Stimulated activated CD4-positive, alpha-beta T cell treated with anti-CD3 and anti-CD28 coated beads, Interleukin-15, amount 100 ng/mL, for 24 hours (primary cell): ENCODE data around the gene SH3TC2.

ENCODE experiments used
- DNase-seq: peaks from one replicate; pipeline ENCODE4 v3.0.0-alpha.2; 2020

Gene SH3TC2

DNA sequence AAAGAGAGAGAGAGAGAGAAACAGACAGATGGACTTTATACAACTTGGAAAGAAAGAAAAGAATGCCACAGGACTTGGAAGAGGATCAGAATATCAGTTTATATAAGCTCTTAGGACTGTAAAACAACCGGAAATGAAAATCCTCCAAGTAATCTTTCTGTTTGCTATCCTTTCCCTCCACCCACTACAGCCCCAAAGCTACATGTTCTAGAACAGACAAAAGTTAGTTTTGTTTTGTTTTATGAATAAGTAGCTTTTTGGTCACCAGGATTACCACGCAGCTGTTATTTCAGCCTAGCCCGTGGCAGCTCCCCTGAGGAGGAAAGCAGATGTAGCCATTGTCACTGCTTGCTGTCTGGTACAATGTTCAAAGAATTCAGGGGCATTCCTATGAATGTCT is 66.6 kb downstream of the SH3TC2 start:
- DNase-seq: no peak

DNA sequence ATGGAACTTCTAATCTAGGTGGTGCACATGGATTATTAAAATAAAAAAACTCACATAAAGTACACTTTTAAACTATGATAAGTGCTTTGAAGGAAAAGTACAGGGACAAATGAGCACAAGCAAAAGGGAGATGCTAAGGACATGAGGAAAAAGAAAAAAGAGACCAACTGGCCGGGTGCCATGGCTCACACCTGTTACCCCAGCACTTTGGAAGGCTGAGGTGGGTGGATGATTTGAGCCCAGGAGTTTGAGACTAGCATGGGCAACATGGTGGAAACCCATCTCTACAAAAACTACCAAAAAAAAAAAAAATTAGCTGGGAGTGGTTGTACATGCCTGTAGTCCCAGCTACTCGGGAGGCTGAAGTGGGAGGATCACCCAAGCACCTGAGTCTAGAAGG is 67.1 kb downstream of the SH3TC2 start:
- DNase-seq: no peak

DNA sequence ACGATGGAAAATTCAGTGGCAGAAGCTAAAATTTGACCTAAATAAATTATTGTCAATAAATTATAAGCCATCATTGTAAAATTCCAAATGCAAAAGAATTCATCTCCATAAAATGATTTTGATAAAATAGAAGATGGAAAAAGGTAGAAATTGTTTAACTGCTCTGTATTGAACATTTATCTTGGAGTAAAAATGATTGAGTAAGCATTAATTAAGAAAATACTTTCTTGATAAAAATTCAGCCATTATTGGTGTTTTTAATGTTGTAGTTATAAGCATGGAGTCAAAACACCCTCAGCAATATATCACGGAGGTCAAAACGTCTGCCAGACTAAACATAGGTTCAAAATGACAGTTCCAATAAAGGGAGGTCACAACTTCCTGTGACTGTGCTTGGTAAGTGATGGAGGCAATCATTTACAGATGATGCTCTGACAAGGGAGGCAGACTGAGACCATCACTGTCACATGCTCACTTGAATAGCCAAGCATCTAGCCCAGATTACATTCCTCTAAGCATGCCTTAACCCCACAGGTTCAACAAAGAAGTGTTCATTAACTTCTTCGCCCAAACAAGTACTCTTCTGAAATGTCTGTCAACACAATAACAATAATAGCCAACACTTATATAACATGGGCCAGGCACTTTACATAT is 69.5 kb downstream of the SH3TC2 start:
- no peak for DNase-seq

DNA sequence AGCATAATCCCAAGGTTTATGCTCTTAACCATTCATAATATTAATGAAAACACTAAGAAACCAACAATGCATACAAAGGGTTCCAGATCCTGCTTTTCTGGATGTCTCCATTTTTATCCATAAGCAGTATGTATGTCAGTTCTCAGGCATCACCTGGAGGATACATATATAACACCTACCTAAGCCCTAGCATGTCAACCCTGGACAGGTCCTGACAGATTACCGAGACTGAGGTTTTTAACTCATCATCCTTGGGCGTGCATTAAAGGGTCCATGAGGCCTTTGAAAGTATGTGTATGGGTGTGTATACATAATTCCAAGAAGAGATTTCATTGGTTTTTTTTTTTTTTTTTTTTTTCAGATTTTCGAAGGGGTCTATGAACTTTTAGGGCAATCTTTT is 70.6 kb downstream of the SH3TC2 start:
- no peak for DNase-seq

DNA sequence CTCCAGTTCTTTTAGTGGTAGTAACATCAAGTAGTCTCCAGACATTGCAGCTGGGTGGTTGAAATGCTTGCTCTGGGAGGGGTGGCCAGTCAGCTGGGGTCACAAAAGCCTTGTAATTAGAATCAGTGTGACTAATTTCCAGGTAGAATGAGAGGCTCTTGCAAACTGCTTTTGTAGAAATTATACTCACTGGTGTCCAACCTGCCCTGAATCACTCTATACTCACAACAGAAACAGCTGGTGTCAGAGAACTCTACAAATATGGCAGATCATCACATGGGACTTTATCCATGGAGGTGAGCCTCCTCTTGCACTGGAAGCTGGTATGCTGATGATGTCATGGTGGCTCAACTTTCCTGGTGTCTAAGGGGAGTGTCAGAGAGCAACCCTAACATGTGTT is 71.3 kb downstream of the SH3TC2 start:
- no peak for DNase-seq

DNA sequence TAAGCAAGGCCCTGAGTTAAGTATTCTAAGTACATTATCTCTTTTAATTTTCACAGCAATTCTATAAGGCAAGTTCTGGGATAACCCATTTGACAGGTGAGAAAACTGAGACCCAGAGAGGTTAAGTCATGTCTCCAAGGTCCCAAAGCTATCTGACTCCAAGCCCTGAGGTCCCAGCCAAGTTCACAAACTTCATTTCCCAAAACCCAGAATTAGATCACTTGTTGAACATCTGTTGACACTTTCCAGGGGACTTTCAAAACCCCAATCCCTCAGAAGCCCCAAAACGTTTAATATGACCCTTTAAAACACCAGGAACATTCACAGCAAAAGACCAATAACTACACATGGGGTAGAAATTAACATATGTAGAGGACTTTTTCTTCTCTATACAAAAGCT is 72.0 kb downstream of the SH3TC2 start:
- DNase-seq: no peak

DNA sequence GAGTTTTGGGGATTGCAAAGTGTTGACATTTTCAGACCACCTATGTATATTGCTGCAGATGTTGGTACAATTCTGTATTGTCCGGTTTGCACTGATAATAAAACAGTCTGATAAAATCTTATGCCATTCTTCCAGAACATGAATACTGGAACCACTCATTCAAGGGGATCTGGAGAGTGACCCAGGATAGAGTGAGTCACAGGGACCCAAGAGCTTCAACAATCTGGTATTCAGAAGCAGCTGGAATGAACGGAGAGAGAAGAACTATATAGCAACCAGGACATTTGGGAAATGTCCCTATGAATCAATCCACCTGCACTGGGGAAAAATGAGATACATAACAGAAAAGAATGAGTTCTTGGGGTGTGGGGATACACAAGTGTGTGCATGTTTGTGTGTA is 73.3 kb downstream of the SH3TC2 start:
- DNase-seq: no peak

DNA sequence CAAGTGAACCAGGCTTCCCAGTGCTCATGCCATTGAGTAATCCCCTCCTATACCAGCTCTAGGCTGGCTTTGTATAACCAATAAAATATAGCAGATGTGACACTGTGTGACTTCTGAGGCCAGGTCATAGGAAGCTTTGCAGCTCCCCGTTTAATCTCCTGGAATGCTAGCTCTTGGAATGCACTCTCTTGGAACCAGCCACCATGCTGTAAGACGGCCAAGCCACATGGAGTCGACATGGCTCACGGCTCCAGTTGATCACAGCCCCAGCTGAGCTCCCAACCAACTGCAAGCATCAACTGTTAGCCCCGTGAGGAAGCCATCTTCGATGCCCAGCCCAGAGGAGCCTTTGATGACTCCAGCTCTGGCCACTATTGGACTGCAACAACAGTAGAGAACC is 74.5 kb downstream of the SH3TC2 start:
- no peak for DNase-seq

DNA sequence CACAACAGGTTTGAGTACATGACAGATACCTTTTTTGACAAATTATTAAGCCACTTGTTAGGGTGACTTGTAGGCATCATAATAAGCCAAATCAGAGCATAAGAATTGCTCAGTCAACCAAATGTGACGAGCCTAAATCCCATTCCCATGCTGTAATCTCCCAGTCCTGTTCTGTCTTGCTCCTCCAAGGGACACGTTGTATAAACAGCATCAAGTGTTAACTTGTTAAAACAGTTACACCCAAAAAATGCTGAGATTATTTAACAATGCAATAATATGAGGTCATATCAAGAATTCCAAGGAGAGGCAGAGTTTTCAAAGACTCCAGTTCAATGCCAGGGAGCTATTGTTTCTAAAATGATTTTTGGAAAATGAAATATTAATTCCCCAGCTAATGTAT is 76.2 kb downstream of the SH3TC2 start:
- DNase-seq: no peak

DNA sequence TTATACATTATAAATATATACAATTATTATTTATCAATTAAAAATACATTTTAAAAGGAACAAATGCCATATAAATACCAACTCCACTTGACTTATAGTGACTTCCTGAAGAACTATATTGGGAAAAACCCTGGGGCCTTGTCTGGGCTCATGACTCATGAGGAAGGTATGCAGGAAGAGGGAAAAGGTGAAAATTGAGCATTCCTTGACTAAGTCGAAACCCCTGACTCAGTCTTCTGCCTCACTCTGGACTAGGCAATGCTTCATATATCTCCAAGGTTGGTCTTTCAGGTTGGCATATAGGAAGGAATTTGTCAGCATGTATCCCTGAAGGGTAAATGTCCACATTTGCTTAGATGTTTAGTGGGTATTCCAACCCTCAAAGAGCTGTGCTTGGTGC is 78.5 kb downstream of the SH3TC2 start:
- no peak for DNase-seq

DNA sequence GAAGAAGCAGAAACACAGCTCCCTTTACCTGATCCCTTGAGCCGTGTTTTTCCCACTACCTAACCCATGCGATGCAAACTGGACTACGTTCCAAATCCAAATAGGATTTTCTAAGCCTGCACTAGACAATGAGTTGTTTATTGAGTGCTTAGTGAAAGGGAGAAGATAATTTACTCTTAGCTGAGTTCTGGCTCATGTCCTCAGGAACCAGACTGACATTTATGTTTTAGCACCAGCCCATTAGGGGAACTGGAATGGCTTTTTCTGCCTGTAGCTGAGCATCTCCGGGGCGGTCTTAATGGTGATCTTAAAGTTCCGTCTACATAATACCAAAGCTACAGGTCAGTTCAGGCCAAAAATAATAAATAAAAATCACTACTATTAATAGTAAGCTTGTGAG is 81.5 kb downstream of the SH3TC2 start:
- DNase-seq: no peak

DNA sequence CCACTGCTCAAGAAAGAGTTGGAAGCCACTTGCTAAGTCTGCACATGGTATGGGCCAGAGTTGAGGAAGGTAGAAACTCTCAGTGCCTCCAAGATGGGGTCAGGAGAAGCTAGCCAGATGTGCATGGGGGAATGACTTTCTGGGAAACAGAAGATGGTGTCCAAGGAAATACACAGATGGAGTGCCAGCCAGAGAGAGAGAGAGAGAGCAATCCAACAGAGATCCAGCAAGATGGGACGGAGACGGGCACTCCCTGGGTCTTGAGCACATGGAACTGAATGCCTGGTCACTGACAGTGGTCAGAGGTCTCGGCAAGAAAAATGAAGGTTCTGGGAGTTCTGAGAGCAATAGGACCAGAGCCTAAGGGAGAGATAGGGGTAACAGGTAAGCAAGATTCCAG is 82.1 kb downstream of the SH3TC2 start:
- DNase-seq: no peak

DNA sequence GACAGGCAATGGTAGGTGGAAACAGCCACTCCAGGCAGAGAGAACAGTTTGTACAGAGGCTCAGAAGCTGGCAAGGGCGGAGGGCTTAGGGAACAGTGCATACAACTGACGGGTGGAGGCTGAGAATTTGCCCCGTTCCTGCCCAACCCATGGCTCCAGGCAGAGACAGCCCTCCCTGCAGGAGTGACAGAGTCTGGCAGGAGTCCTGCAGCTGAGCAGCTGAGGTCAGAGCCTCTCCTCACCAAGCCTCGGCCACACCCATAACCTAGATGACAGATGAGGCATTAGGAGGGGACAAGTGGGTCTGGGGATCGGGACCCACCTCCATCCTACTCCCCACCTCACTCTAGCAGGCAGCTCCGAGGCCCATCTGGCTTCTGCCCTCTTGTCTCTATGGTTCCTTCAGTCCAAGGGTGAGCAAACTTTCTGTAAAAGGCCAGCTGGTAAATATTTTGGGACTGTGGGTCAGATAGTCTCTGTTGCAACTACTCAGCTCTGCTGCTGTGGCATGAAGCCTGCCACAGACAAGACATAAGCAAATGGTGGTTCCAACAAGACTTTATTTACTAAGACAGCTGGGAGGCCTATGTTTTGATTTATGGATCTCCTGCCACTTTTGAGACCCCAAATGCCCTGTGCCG is 83.7 kb downstream of the SH3TC2 start:
- no peak for DNase-seq

DNA sequence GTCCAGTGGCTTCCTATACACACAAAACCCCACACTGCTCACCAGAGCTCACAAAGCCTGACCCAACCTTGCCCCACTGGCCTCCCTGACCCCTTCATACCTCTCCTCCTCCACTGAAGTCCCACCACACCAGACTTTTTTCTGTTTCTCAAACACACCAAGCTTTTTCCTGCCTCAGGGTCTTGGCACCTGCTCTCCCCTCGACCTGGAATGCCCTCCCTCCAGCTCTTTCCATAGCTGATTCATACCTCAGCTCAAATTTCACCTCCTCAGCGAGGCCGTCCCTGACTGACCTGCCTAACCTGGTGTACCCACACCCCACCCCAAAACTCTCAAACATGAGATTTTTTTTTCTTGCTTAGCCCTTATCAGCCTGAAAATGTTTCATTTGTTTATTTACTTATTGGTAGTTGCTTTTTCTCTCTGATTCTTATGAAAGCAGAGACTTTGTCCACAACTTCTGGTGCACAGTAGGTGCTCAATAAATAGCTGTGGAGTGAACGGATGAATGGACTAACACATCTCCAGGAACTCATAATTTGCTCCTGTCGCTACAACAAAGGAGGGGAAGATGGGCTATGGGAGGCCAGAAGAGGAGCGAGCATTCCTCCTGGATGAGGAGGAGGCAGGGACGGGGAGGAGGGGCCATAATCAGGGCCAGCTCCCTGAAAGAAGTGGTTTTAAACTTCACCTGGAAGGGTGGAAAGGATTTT is 84.3 kb downstream of the SH3TC2 start:
- no peak for DNase-seq

DNA sequence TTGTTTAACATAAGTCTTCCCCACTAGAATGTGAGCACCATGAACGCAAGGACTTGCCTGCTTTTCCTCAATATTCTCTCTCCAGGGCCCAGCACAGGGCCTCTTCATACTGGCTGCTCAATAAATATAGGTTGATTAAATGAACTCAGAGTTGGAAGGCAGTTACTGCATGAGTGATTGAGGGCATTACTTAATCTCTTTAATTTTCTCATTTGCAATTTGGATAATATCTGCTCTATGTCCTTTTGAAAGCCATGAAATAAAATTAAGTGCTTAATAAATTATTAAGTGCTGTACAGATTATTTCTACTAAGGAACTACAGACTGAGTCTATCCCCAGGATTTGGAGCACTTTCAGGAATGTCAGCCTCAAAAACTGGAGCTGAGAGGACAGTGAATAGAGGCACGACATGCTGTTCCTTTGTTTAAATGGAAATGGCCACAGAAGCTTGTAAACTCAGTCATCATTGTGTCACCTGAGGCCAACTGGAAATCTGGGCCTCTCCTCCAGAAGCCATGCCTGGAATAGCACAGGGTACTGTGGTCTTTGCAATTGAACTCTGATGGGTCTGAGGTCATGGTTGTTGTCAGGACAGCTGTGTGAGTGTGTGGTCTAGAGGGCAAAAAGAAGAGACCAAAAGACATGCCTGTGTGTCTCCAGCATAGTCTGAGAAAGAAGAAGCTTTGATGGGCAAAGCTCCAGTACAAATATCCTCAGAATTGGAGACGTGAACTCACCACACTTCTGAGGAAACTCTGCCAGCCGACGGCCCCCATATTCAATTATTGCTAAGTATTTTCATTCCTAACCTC is 86.1 kb downstream of the SH3TC2 start:
- DNase-seq: no peak

DNA sequence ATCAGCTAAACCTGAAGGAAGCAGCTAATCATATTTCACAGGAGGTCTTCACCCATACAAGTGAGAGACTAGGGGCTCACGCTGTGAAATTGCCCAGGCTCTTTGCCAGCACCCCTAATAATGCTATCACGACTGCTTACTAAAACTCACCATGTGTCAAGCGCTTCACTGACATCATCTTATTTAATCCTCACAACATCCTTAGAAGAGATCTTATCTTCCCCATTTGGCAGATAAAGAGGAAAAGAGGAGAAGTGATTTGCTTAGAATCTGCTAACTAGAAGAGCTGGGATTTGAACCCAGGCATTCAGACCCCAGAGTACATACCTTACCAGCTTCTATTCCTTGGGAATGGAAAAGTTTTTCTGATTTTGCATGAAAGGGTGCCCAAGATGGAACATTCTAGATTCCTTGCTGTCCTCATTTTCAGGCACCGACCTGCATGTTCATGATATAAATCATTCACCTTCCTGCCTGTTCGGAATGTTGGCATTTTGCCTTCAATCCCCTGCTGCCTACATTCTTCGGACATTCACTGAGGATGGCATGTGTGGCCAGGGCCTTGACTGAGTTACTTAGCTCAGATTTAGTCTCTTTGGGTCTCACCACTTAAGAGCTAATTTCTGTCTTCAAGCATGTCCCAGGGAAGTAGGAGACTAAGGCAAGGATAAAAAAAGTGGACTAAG is 88.1 kb downstream of the SH3TC2 start:
- DNase-seq: no peak

DNA sequence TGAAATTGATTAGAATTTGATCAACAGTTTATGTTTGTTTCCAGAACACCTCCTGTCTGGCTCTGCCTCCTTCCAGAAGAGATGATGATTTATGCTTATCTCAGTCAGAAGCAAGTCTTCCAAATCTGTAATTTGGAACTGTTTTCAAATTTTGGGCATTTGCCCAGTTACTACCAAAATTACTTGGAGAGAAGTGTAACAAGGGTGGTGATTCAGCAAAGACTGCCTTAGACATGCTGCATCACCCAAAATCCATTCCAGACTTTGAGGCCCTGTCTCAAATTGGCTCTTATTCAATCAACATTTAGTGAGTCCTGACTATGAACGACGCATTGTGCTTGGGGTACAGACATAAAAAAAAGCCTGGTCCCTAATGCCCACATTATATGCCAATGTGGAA is 89.4 kb downstream of the SH3TC2 start:
- DNase-seq: no peak

DNA sequence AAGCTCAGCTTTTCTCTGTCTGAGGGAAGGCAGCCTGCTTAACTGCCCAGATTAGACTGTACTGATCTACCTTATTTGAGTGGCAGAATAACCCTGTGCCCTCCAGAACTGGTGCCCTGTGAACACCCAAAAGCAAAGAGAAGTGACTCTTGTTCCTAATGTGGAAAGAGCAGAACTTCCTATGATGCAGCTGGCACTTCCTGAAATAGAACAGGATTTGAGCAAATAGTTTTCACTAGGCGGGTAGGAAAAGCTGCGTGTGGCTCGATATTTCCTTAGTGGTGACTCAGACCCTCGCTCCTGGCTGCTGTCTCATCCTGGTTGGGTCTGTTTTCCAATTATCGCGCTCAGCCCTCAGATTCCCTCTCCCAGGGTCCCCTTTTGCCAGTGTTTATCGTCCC is 89.9 kb downstream of the SH3TC2 start:
- DNase-seq: no peak

DNA sequence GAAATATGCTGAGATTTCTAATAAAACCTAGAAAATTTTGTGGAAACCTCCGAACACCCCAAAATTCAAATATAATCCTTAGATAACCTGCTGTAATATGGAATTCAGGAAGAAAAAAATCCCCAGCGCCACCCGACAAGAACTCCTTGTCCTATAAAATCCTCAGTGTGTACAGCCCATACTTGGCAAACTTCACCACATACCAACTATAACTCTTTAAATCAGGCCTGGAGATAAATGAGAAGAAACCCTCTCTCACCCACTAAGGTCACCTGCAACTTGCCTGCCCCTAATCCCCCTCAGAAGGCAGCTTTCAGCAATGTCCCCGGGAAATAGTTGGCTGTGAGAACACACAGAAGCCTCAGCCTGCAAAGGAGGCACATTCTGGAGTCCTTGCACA is 90.5 kb downstream of the SH3TC2 start:
- DNase-seq: no peak

DNA sequence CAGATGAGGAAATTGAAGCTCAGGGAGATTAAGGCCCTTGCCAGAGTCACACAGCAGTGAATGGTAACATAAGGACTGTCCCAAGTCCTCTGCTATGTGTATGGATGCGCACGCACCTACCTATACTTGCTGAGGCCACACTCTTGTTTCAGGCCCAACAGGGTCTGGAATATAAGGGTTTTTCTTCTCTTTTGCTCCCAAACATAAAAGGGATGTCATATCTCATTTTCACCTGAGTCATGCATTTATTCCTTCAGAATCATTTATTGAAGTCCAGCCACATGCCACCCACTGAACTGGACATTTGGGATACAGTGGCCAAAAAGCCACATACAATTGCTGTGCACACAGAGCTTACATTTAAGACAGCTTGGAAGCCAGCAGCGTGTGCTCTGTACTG is 92.0 kb downstream of the SH3TC2 start:
- DNase-seq: no peak

DNA sequence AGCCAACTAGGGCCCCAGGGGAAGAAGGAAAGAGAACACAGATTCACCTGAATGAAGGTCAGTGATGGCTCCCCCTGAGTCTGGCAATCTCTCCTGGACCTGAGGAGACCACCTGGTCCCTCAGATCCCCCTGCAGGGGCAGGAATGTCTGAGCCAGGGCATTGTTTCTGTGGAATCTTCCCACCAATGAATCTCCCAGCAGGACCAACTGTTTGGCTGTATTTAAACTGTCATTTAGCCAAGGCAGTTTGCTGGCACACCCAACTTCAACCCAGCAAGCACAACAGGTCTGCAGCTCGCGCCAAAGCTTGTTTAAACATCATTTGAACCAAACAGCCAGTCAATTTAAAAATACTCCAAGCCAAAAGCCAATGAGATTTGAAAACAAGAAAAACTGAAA is 92.6 kb downstream of the SH3TC2 start:
- no peak for DNase-seq

DNA sequence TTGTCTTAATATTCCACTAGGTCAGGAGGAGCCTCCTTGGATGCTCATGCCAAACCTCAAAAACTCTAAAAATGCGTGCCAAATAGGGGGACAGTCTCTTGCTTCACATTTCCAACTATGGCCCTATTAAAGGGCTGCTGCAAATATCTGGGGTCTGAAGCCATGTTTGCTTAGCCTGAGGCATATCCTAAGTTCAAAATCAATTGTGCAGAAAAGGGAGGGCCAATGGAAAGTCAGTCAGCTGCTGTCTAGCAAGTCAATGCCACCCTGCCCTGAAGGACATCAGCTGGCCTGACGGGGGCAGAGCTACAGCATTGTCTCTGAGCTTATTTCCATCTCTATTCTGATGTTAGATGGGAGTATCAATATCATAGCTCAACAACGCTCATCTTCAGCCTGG is 93.6 kb downstream of the SH3TC2 start:
- no peak for DNase-seq

DNA sequence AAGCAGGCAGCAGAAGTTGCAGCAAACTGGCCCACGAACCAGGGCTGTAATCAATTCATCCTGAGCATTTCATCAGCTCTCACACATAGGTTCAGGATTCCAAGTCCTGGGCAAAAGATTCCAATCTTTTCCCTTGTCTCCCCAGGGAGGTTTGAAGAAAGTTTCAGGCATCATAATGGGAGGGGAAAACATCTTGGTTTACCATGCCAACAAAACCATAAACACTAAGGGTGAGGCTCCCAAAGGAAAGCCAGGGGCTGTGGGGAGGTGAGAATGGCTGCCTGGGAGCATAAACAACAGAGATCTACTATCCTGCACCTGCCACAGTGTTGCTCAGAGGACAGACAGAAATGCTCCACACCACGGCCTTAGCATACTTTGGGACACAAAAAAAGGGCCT is 94.6 kb downstream of the SH3TC2 start:
- no peak for DNase-seq
